Heart left ventricle (tissue), 16 donors: Measurements from ENCODE around the gene MEGF11. TPM values are rescaled to one million over a fixed set of nuclear protein-coding genes. Genes with fewer than 3 reads are reported as not detected.

Experiments used
- ATAC-seq, 4 donors: fragments of 200-7000 bp; cut with Tn5 transposase; one replicate each; pipeline ENCODE4 v1.9.1; 2020 to 2022; ENCODE audit warnings: moderate library complexity in 4 of 4, mild to moderate bottlenecking in 3 of 4, moderate number of reproducible peaks in 1 of 4
- DNase-seq, 5 donors: peaks; one replicate each; pipeline ENCODE4 v3.0.0-alpha.2; 2020
- H3K27ac ChIP-seq, 12 donors: fragments of 200-600 bp; sonication (generic) in 4 of 12; one replicate each; pipeline versions ENCODE4 v1.5.0 to v1.8.0; 2016 to 2022; ENCODE audit warnings: mild to moderate bottlenecking in 2 of 12
- H3K27me3 ChIP-seq, 9 donors: fragments of 200-600 bp; sonication (generic) in 2 of 9; one replicate each; pipeline versions ENCODE4 v1.5.1 to v1.8.0; 2016 to 2022; ENCODE audit warnings: mild to moderate bottlenecking in 3 of 9
- H3K36me3 ChIP-seq, 9 donors: fragments of 200-600 bp; sonication (generic) in 2 of 9; one replicate each; pipeline versions ENCODE4 v1.5.0 to v1.8.0; 2018 to 2022; ENCODE audit warnings: mild to moderate bottlenecking in 2 of 9
- H3K4me1 ChIP-seq, 12 donors: fragments of 200-600 bp; sonication (generic) in 4 of 12; one replicate each; pipeline versions ENCODE4 v1.5.0 to v1.8.0; 2016 to 2022; ENCODE audit warnings: mild to moderate bottlenecking in 3 of 12
- H3K4me3 ChIP-seq, 12 donors: fragments of 200-600 bp; sonication (generic) in 4 of 12; one replicate each; pipeline versions ENCODE4 v1.5.0 to v1.8.0; 2017 to 2022; ENCODE audit warnings: mild to moderate bottlenecking in 9 of 12, moderate library complexity in 4 of 12
- H3K9me3 ChIP-seq, 12 donors: fragments of 200-600 bp; sonication (generic) in 4 of 12; one replicate each; pipeline versions ENCODE4 v1.5.0 to v1.8.0; 2016 to 2022; ENCODE audit warnings: mild to moderate bottlenecking in 1 of 12
- CTCF ChIP-seq, 12 donors: fragments of 200-600 bp; sonication (generic) in 4 of 12; IDR thresholded peaks; one replicate each; pipeline versions ENCODE4 v1.5.0 to v1.8.0; 2018 to 2022; ENCODE audit warnings: antibody characterized with exemption in 12 of 12, mild to moderate bottlenecking in 5 of 12
- POLR2A ChIP-seq, 2 donors: fragments of 450-650 bp; IDR thresholded peaks; one replicate each; pipeline ENCODE4 v1.6.1; 2017; ENCODE audit warnings: antibody characterized with exemption in 2 of 2, mild to moderate bottlenecking in 2 of 2, moderate library complexity in 2 of 2
- WGBS, 4 donors: extraction: QIAGEN DNeasy Blood & Tissue Kit in 2 of 4; methylation state at CpG; one replicate each; pipeline versions ENCODE4 v1.1.5 to v1.1.7; 2013 to 2018; 5-methylcytosine and 5-hydroxymethylcytosine counted together
- intact Hi-C, 10 donors: fragments of 100-400 bp; cut with DNase I; formaldehyde crosslinking; loops; one replicate each; pipeline versions ENCODE4 v1.11.1 to v1.14.2; 2022
- polyA plus RNA-seq, 2 donors: library from polyadenylated mRNA; stranded (reverse); fragments of 200-250 nt; gene quantifications; one replicate each; pipeline ENCODE4 v1.2.3, GENCODE V29; 2013
- total RNA-seq, 9 donors: library from RNA; depleted of rRNA in 2 of 9; stranded (reverse); fragments of >200 nt in 2 of 9; fragmentation: NEBNext Ultra II Directional in 3 of 9; extraction: Animal tissue kit (Norgen Biotek cat#: 25700) in 3 of 9; gene quantifications; one replicate each; pipeline versions ENCODE4 v1.1.0 to v1.2.4, GENCODE V29; 2016 to 2023
- donor health status: ischemic (EF 13 %, LVEDD 7.1; RV severe dilation, severe dysfunction).
- donor health status: healthy with polysubstance abuse.
- donor health status: DM: no; HTN: yes; CAD: no.
- donor health status: DM: no; HTN: no; CAD: no.
- donor health status: ischemic (EF 25% LVEDD 6.9; RV normal size, moderate dysfunction).
- donor health status: ischemic (EF 25% LVEDD 5.7; RV mildly dilated, moderate dysfunction).
- donor health status: healthy.
- donor health status: DM: yes; HTN: yes; CAD: no.
- donor health status: ischemic (EF 35%, LVEDD 5.7; RV mildly dilated, moderate dysfunction).
- donor health status: nonischemic (EF 11% LVEDD 7.7; RV severe dilation, severe dysfunction).
- donor health status: DM: yes; HTN: yes; CAD: no.
- donor health status: PGD.
- donor health status: ischemic (EF 29% LVEDD 5.4; RV normal size, mild dysfunction).
- donor health status: nonischemic (EF 23%, LVEDD 6.1; RV moderate dilation, normal function).

Gene MEGF11
- total and polyA plus RNA-seq, 11 donors, result 0.07 TPM; not detected in 10

- 24 to 50% (median 48%) methylated on average over 5 of the region's 5 CpGs for WGBS, 4 donors
- intact Hi-C loops, result no loop called here
- no peak overlapping the region for H3K4me3 ChIP-seq
- TF ChIP-seq POLR2A (IDR thresholded peaks at IDR 0.05) (no peak), CTCF (IDR thresholded peaks at IDR 0.05) (no peak)
- peaks cover 0 to 18% (median 0%) of the 10 kb centered on the region in 9 donors for H3K27me3 ChIP-seq
- ATAC-seq, result no peak
- no peak for DNase-seq
- no peaks in the 10 kb centered on the region for H3K4me1 ChIP-seq
- H3K36me3 ChIP-seq, result no peaks in the 10 kb centered on the region
- H3K27ac ChIP-seq, result no peak overlapping the region
- H3K9me3 ChIP-seq, result no peaks in the 10 kb centered on the region
Observed at GRCh38 chr15:66001042-66001441, 252.5 kb downstream of the MEGF11 start.

GRCh38 chr15:65998486-65998885 lies 255.1 kb downstream of the MEGF11 start:
- Histone ChIP-seq H3K27me3 (peaks cover 0 to 40% (median 4%) of the 10 kb centered on the region in 9 donors), H3K9me3 (no peaks in the 10 kb centered on the region), H3K4me3 (no peak overlapping the region), H3K36me3 (no peaks in the 10 kb centered on the region), H3K27ac (no peak overlapping the region), H3K4me1 (no peaks in the 10 kb centered on the region)
- intact Hi-C loops, result no loop called here
- 39 to 51% (median 46%) methylated on average over 9 of the region's 9 CpGs for WGBS, 4 donors
- DNase-seq (no peak), ATAC-seq (no peak)
- TF ChIP-seq POLR2A (IDR thresholded peaks at IDR 0.05), result no peak
- TF ChIP-seq CTCF (IDR thresholded peaks at IDR 0.05), result no peak

- WGBS, 4 donors, result 60 to 76% (median 65%) methylated on average over 4 to 5 of the region's 5 CpGs
- H3K27me3 ChIP-seq, result peaks cover 0 to 51% (median 8%) of the 10 kb centered on the region in 9 donors
- no peak for DNase-seq
- TF ChIP-seq POLR2A (IDR thresholded peaks at IDR 0.05) (no peak), CTCF (IDR thresholded peaks at IDR 0.05) (no peak)
- H3K9me3 ChIP-seq, result no peaks in the 10 kb centered on the region
- intact Hi-C loops, result no loop called here
- no peaks in the 10 kb centered on the region for H3K4me1 ChIP-seq
- no peak for ATAC-seq
- no peak overlapping the region for H3K27ac ChIP-seq
- H3K4me3 ChIP-seq, result no peak overlapping the region
- H3K36me3 ChIP-seq, result no peaks in the 10 kb centered on the region
Observed at GRCh38 chr15:65996901-65997300, 256.6 kb downstream of the MEGF11 start.

GRCh38 chr15:65994832-65995231 lies 258.7 kb downstream of the MEGF11 start:
- H3K27ac ChIP-seq, result no peak overlapping the region
- H3K36me3 ChIP-seq, result no peaks in the 10 kb centered on the region
- peaks cover 0 to 64% (median 11%) of the 10 kb centered on the region in 9 donors for H3K27me3 ChIP-seq
- intact Hi-C loops, result no loop called here
- ATAC-seq (no peak), DNase-seq (no peak)
- H3K4me3 ChIP-seq, result no peak overlapping the region
- H3K9me3 ChIP-seq, result no peaks in the 10 kb centered on the region
- H3K4me1 ChIP-seq, result no peaks in the 10 kb centered on the region
- 64 to 74% (median 72%) methylated on average over 4 of the region's 4 CpGs for WGBS, 4 donors
- TF ChIP-seq POLR2A (IDR thresholded peaks at IDR 0.05), result no peak
- TF ChIP-seq CTCF (IDR thresholded peaks at IDR 0.05), result no peak
